Activated naive CD4-positive, alpha-beta T cell treated with anti-CD3 and anti-CD28 coated beads for 36 hours (primary cell): ENCODE results near the gene ZNF541. TPM values are rescaled to one million over a fixed set of nuclear protein-coding genes. Genes with fewer than 3 reads are reported as not detected.

ENCODE experiments used
- CTCF ChIA-PET: fragments of 350-600 bp; sonication (Branson Sonifier 250); formaldehyde crosslinking; loops from one replicate; lab custom pipeline; 2021; ENCODE audit warnings: antibody characterized with exemption; lab: Charles Lee
- DNase-seq: peaks from one replicate; pipeline ENCODE4 v3.0.0-alpha.2; 2020
- H3K27ac Mint-ChIP-seq: one replicate; pipeline ENCODE4 v1.8.0; 2021; ENCODE audit warnings: mild to moderate bottlenecking, mixed read lengths
- H3K27me3 Mint-ChIP-seq: one replicate; pipeline ENCODE4 v1.8.0; 2021; ENCODE audit warnings: low read depth, mixed read lengths
- H3K36me3 Mint-ChIP-seq: one replicate; pipeline ENCODE4 v1.8.0; 2021; ENCODE audit warnings: low read depth, mixed read lengths
- H3K4me1 Mint-ChIP-seq: one replicate; pipeline ENCODE4 v1.8.0; 2021; ENCODE audit warnings: low read depth, mixed read lengths
- H3K4me3 Mint-ChIP-seq: one replicate; pipeline ENCODE4 v1.8.0; 2021; ENCODE audit warnings: mild to moderate bottlenecking, moderate library complexity, mixed read lengths
- H3K9me3 Mint-ChIP-seq: one replicate; pipeline ENCODE4 v1.8.0; 2021; ENCODE audit warnings: mixed read lengths
- intact Hi-C: fragments of 100-400 bp; cut with micrococcal nuclease; formaldehyde crosslinking; loops from one replicate; pipeline ENCODE4 v1.15.1; 2023
- total RNA-seq, 2 experiments: library from RNA; stranded (reverse); gene quantifications; one replicate each; pipeline ENCODE4 v1.2.3, GENCODE V29; 2021

Gene ZNF541
- under 1 TPM; 0.33 to 0.44 TPM for total RNA-seq

- Mint-ChIP-seq H3K36me3 (no peaks in the 10 kb centered on the region), H3K27me3 (no peaks in the 10 kb centered on the region), H3K9me3 (peaks cover 2% of the 10 kb centered on the region), H3K4me1 (peaks cover 29% of the 10 kb centered on the region), H3K27ac (no peak within 1 kb of the TSS), H3K4me3 (peak within 1 kb of the TSS; percentile 38)
- CTCF ChIA-PET, result interaction anchor here (0.6 kb wide), 1 partner anchor 49 kb away, joined by 3 read pairs; no protein-coding TSS in a partner anchor
- intact Hi-C loops, result no loop called here
- DNase-seq, result peak; percentile 82
Observed at GRCh38 chr19:47573071-47574026, at the start of gene ZNF541. TSS of gene ZNF541 (minus strand) at chr19:47573148. CDS start at chr19:47555856, 17,292 bp downstream.

GRCh38 chr19:47619763-47620162 is 46.8 kb upstream of the ZNF541 start:
- DNase-seq, result no peak
- Mint-ChIP-seq H3K27ac (no peak overlapping the region), H3K4me3 (no peak overlapping the region), H3K9me3 (no peaks in the 10 kb centered on the region), H3K27me3 (no peaks in the 10 kb centered on the region), H3K4me1 (peaks cover 36% of the 10 kb centered on the region), H3K36me3 (peaks cover 4% of the 10 kb centered on the region)
- intact Hi-C loops, result no loop called here
- CTCF ChIA-PET, result no interaction called here

- no peaks in the 10 kb centered on the region for H3K27me3 Mint-ChIP-seq
- peaks cover 31% of the 10 kb centered on the region for H3K4me1 Mint-ChIP-seq
- no peaks in the 10 kb centered on the region for H3K9me3 Mint-ChIP-seq
- DNase-seq, result no peak
- CTCF ChIA-PET, result interaction anchor here (0.6 kb wide), 1 partner anchor 72 kb away, joined by 3 read pairs; no protein-coding TSS in a partner anchor
- peaks cover 2% of the 10 kb centered on the region for H3K36me3 Mint-ChIP-seq
- intact Hi-C loops, result no loop called here
- H3K4me3 Mint-ChIP-seq, result no peak overlapping the region
- H3K27ac Mint-ChIP-seq, result no peak overlapping the region
Observed at GRCh38 chr19:47618771-47619170, 45.8 kb upstream of the ZNF541 start.

GRCh38 chr19:47615714-47616113 is 42.8 kb upstream of the ZNF541 start:
- intact Hi-C loops, result no loop called here
- H3K27me3 Mint-ChIP-seq, result no peaks in the 10 kb centered on the region
- no peak overlapping the region for H3K27ac Mint-ChIP-seq
- no peaks in the 10 kb centered on the region for H3K9me3 Mint-ChIP-seq
- DNase-seq, result no peak
- no peak overlapping the region for H3K4me3 Mint-ChIP-seq
- H3K36me3 Mint-ChIP-seq, result peaks cover 2% of the 10 kb centered on the region
- peaks cover 41% of the 10 kb centered on the region for H3K4me1 Mint-ChIP-seq
- CTCF ChIA-PET, result no interaction called here

- CTCF ChIA-PET, result no interaction called here
- Mint-ChIP-seq H3K36me3 (peaks cover 2% of the 10 kb centered on the region), H3K9me3 (no peaks in the 10 kb centered on the region), H3K27ac (no peak overlapping the region), H3K4me3 (no peak overlapping the region), H3K27me3 (no peaks in the 10 kb centered on the region), H3K4me1 (peaks cover 44% of the 10 kb centered on the region)
- intact Hi-C loops, result no loop called here
- DNase-seq, result no peak
Observed at GRCh38 chr19:47615230-47615629, 42.3 kb upstream of the ZNF541 start.

- intact Hi-C loops, result loop anchor here (5.0 kb wide), 2 partner anchors 83 to 177 kb away; no protein-coding TSS in a partner anchor
- Mint-ChIP-seq H3K27me3 (no peaks in the 10 kb centered on the region), H3K36me3 (peaks cover 2% of the 10 kb centered on the region), H3K4me1 (peaks cover 38% of the 10 kb centered on the region), H3K9me3 (no peaks in the 10 kb centered on the region), H3K4me3 (no peak overlapping the region), H3K27ac (no peak overlapping the region)
- CTCF ChIA-PET, result no interaction called here
- no peak for DNase-seq
Observed at GRCh38 chr19:47614559-47614958, 41.6 kb upstream of the ZNF541 start.

- Mint-ChIP-seq H3K27ac (no peak overlapping the region), H3K27me3 (no peaks in the 10 kb centered on the region), H3K9me3 (no peaks in the 10 kb centered on the region), H3K36me3 (peaks cover 2% of the 10 kb centered on the region), H3K4me1 (peaks cover 37% of the 10 kb centered on the region), H3K4me3 (no peak overlapping the region)
- DNase-seq, result no peak
- intact Hi-C loops, result loop anchor here (5.0 kb wide), 2 partner anchors 83 to 177 kb away; no protein-coding TSS in a partner anchor
- CTCF ChIA-PET, result no interaction called here
Observed at GRCh38 chr19:47614021-47614295, 41.0 kb upstream of the ZNF541 start.

GRCh38 chr19:47613165-47614020 is 40.4 kb upstream of the ZNF541 start:
- H3K4me1 Mint-ChIP-seq, result peaks cover 37% of the 10 kb centered on the region
- intact Hi-C loops, result loop anchor here (5.0 kb wide), 2 partner anchors 84 to 176 kb away; no protein-coding TSS in a partner anchor
- no peak for DNase-seq
- H3K27me3 Mint-ChIP-seq, result no peaks in the 10 kb centered on the region
- no peaks in the 10 kb centered on the region for H3K9me3 Mint-ChIP-seq
- H3K27ac Mint-ChIP-seq, result peak overlapping the region; percentile 16
- H3K4me3 Mint-ChIP-seq, result no peak overlapping the region
- peaks cover 2% of the 10 kb centered on the region for H3K36me3 Mint-ChIP-seq
- CTCF ChIA-PET, result no interaction called here

GRCh38 chr19:47610902-47611301 is 38.0 kb upstream of the ZNF541 start:
- Mint-ChIP-seq H3K9me3 (no peaks in the 10 kb centered on the region), H3K4me3 (peak overlapping the region; percentile 69), H3K4me1 (peaks cover 34% of the 10 kb centered on the region), H3K27ac (peak overlapping the region; percentile 1), H3K36me3 (peaks cover 2% of the 10 kb centered on the region), H3K27me3 (no peaks in the 10 kb centered on the region)
- no peak for DNase-seq
- intact Hi-C loops, result loop anchor here (5.0 kb wide), 2 partner anchors 86 to 174 kb away; no protein-coding TSS in a partner anchor
- CTCF ChIA-PET, result interaction anchor here (0.7 to 1.0 kb wide), 3 partner anchors 55 to 262 kb away, joined by 3 to 7 read pairs (median 5); partner anchors contain the start of genes DHX34 and NAPA

- Mint-ChIP-seq H3K4me1 (peaks cover 28% of the 10 kb centered on the region), H3K4me3 (peak overlapping the region; percentile 69), H3K9me3 (no peaks in the 10 kb centered on the region), H3K36me3 (peaks cover under 1% of the 10 kb centered on the region), H3K27me3 (no peaks in the 10 kb centered on the region), H3K27ac (peak overlapping the region; percentile 1)
- peak; percentile 69 for DNase-seq
- CTCF ChIA-PET, result interaction anchor here (0.7 to 1.0 kb wide), 3 partner anchors 56 to 261 kb away, joined by 3 to 7 read pairs (median 5); partner anchors contain the start of genes DHX34 and NAPA
- intact Hi-C loops, result loop anchor here (5.0 to 10.0 kb wide), 4 partner anchors 87 to 715 kb away; partner anchors contain the start of genes EMP3 and SELENOW
Observed at GRCh38 chr19:47609906-47610894, 37.3 kb upstream of the ZNF541 start.
